Stimulated activated CD4-positive, alpha-beta T cell treated with anti-CD3 and anti-CD28 coated beads, Interleukin-15, amount 100 ng/mL, for 24 hours (primary cell): ENCODE measurements around the gene ADAMTS17.

ENCODE experiments used
- DNase-seq: peaks from one replicate; pipeline ENCODE4 v3.0.0-alpha.2; 2020

ADAMTS17 gene

DNA sequence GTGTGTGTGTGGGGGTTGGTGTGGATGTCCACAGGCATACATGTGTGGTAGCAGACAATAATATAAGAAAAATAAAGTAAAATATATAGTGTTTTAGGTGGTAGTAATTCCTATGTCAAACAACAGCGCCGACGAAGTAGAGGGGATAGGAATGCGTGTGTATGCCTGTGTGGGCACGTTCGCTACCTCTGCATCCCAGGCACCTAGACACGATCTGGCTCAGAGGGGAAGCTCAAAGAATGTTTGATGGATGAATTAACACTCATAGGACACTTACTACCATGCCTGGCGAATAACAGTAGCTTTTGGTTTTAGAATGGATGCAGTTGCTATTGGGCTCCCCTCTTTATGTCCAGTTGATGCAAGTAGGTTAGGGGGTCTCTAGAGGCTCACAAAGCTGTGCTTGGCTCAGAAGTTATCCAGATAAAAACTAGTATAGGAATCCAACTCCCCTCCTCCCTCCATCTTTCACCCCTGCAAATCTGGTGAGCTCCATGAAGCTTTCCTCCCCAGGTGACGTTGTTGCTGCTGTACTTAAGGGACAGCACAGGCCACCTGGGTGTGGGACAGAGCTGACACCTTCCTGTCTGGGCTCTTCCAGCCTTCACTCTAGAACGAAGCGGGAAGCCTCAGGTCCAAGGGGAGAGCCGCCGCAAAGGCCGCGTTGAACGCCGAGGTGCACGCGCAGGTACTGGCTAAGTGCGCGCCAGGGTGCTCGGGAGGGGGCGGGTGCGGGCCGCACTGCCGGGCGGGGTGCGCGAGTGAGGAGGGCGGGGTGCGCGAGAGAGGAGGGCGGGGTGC lies 415.9 kb downstream of the ADAMTS17 start:
- DNase-seq = peak; percentile 74

DNA sequence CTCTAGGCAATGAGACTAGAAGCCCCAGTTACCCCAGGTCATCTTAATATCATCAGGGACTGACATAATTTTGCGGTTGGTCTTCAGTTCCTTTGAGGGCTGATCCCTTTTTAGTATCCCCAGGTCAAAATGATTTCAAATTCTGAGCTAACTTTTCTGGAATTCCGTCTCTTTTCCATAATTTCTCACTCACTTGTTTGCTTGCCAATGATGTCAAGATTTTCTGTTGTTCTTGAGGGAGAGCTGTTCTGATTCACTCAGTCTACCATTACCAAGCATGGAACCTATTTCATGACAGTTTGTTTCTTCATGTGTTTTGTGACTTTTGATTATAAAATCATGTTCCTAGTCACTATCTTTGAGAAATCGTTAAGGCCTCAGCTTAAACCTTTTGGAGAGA lies 418.1 kb downstream of the ADAMTS17 start:
- DNase-seq = no peak
